Midbrain (tissue), 1 donor: Measurements from ENCODE around the gene AAR2.

Experiments
- DNase-seq: peaks from one replicate; lab custom pipeline; 2025; lab: John Stamatoyannopoulos, UW

The AAR2 gene

GRCh38 chr20:36218380-36219064 lies 17.8 kb upstream of the AAR2 start:
- DNase-seq, result no peak

GRCh38 chr20:36219671-36220220 lies 16.5 kb upstream of the AAR2 start:
- peak; percentile 61 for DNase-seq

DNA sequence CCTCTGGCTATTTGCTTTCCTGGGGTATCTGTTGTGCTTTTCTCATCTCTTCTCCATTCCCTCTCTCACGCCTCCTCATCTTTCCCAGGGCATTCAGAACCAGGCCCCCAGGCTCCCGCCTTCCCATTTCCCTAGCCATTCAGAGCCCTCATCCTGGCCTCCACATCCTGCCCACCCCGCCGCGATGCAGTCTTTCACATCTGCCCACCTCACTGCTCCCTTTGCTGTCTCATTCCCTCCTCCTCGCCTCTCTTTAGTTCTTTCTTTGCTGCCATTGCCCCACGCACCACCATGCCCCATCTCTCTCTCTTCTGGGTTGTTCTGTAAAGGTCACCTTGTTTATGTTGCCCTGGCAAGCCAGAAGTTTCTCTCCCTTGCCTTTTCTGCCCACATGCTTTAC lies 10.6 kb upstream of the AAR2 start:
- DNase-seq, result no peak

DNA sequence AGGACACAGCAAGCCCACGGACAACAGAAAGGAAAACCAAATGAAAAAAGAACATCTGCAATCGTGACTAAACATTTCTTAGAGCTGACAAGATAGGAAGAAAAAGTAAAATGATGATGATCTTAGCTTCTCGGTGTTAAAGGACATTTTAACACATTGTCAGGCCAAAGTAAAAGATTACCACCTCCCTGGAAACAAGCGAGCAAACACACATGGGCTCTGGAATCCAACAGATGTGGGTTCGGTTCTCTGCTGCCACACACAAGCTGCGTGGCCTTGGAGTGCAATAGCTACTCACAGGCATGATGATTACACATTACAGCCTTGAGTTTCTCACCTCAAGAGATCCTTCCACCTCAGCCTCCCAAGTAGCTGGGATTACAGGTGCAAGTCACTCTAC lies 7.5 kb upstream of the AAR2 start:
- no peak for DNase-seq

- DNase-seq, result no peak
Measured at GRCh38 chr20:36230019-36230418, 6.3 kb upstream of the AAR2 start.

DNA sequence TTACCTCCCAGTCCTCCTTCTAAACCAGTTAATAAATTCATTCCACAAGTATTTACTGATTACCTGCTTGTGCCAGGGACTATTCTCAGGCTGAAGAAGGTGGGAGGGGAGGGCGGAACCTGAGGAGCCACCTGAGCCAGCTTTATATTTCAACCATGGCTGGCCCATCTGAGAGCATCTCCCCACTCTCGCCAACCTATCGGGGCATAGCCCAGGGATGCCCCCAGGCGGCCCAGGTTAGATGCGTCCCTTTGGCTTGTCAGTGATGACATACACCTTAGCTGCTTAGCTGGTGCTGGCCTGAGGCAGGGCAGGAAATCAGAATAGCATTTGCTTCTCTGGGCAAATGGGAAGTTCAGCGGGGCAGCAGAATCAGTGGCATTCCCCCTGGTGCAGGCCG lies 4.9 kb upstream of the AAR2 start:
- no peak for DNase-seq

DNA sequence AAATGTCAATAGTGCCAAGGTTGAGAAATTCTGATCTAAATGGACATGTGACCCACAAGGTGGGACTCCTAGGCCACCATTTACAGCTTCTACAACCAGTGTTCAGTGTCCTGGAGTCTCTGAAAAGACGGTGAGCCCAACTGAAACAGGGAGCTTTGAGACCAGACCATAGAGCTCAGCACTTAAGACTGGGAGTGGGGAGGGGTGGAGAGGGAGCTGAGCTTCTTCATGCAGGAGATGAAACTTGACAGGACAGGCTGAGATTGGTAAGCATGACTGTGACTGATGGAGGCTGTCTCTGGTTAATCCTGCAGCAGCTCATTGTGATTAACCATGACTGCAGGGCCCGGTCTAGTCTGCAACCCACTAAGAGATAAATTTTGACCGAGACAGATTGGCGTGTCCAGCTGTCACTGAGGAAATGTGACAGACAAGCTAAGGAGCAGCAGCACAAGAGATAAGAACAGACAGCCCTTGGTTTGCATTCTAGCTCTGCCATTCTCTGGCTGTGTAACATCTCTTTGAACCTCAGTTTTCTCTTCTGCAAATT lies 1.4 kb upstream of the AAR2 start:
- no peak for DNase-seq

GRCh38 chr20:36236786-36237121 lies 476 bp downstream of the AAR2 start:
- no peak for DNase-seq

- no peak for DNase-seq
Measured at GRCh38 chr20:36237477-36237876, 1.2 kb downstream of the AAR2 start.

- no peak for DNase-seq
Measured at GRCh38 chr20:36238153-36238552, 1.9 kb downstream of the AAR2 start.

DNA sequence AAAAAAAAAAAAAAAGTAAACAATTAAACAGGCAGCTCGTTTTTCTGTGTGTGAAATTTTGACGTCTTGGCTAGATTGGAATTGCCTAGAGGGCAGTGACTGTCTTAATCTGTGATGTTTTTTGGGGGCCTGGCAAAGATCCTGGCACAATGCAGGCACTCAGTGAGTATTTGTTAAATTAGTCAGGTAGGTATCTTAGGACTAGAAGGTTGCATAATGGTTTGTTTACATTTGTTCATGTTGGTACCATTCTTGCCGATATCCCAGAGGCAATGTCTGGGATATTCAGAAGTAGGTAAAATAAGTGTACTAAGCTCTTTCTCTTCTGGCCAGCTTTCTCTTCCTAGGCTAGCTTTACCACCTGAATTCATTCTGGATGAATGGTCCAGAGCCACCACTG lies 2.5 kb downstream of the AAR2 start:
- DNase-seq, result no peak

GRCh38 chr20:36240076-36240475 lies 3.8 kb downstream of the AAR2 start:
- no peak for DNase-seq

GRCh38 chr20:36241678-36242077 lies 5.4 kb downstream of the AAR2 start:
- DNase-seq, result no peak

DNA sequence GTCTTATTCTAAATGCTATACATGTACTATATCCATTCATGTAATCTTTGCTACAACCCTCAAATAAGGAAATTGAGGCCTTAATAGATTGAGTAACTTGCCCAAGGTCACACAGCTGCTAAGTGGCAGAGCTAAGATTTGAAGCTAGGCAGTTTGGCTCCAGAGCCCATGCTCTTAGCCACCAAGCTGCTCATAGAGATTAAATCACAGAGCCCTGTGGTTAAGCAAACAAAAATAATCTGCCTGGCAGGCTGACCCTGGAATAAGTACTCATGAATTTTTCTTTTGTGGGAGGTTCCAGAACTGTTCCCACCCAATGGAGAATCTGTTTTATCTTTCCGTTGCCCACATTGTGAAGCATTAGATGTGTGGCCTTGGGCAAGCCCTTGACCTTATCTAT lies 7.4 kb downstream of the AAR2 start:
- DNase-seq, result no peak

GRCh38 chr20:36246401-36246800 lies 10.1 kb downstream of the AAR2 start:
- DNase-seq, result no peak

DNA sequence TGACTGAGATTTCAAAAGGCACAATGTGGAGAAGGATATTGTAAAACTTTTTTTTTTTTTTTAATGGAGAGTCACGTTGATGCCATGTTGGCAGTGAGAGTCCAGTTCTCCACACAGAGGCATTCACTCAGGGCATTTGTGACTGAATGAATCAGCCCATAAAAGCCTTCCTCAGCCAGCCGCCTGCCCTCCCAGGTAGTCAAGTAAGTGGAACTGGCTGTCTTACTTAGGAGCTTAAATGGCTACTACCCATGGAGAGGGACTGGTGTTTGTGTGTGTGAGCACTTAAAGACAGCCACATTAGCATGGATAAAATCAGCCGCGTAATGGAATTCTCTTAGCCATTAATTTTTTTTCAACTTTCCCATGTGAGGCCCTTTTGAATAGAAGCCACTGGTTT lies 12.6 kb downstream of the AAR2 start:
- peak; percentile 31 for DNase-seq

DNA sequence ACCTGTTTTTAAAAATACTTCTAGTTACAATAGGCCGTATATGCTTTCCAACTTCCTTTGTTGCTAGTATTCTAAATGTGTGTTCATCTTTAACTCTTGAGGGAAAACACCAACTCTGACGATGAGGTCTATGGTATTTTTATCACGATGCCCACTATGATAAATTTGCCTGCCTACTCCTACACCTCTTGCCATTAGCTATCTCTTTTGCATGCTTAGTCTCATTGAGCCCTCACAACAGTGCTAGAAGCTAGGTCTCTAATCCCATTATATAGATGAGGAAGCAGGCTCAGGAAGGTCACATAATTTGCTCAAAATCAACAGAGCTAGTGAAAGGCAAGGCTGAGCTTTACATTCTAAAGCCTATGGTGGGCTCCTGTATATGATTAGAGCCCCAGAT lies 13.2 kb downstream of the AAR2 start:
- DNase-seq, result no peak

DNA sequence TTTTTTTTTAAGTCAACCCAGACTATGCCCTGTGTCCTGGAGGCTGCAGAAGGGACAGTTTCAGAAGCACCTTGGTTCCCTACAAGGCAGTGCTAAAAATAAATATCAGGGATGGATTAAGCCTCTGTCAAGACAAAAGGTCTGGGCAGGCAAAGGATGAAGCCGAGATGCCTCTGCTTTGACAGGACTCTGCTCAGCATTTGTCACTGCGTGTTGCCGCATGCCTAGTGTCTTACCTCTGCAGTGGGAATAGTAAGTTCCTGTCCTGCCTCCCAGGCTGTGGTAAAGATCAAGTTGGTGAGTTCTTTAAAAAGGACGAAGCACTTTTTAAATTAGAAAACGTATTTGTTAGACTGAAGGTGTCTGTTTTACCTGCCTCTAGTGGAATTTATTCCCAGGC lies 15.1 kb downstream of the AAR2 start:
- DNase-seq, result no peak

GRCh38 chr20:36252511-36252910 lies 16.2 kb downstream of the AAR2 start:
- no peak for DNase-seq

DNA sequence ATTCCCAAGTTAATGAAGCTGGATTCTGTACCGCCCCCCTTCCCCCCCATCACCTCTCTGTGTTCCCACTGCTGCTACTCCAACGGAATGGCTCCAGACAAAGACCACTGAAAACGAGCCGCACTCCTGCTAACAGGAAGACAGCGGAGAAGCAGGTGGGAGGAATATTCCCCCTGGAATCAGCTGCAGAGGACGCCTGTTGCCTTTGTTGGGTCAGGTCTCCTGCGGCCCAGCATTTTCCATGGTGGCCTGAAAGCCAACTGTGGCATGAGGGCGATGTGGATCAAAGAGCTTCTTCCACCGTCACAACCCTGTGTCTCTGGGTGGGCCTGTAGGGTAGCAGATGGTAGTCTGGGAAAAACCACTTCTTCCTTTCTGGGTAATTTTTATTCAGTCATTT lies 16.8 kb downstream of the AAR2 start:
- no peak for DNase-seq

- DNase-seq, result no peak
Measured at GRCh38 chr20:36254076-36254475, 17.8 kb downstream of the AAR2 start.

DNA sequence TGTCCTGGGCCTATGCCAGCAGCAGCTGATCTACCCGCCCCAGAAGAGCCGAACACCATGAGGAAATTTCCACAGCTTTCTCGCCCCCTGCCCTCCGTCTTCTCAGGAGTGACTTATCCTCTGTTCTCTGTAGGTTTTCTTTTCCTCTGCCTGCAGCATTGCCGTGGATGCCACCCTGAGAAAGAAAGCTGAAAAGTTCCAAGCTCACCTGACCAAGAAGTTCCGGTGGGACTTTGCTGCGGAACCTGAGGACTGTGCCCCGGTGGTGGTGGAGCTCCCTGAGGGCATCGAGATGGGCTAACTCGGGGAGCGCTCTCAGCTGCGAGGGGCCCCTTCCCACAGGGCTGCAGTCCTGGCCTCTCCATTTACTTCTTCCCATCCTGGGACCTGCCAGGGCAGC lies 19.2 kb downstream of the AAR2 start:
- no peak for DNase-seq

- DNase-seq, result no peak
Measured at GRCh38 chr20:36259177-36260061, 23.1 kb downstream of the AAR2 start.
